Vein endothelial cell (primary cell): ENCODE data around the gene ALPP. TPM values are rescaled to one million over a fixed set of nuclear protein-coding genes. Genes with fewer than 3 reads are reported as not detected.

Experiments
- small RNA-seq: library from RNA; depleted of rRNA; stranded (forward); fragments of <200 nt; gene quantifications from one replicate; pipeline ENCODE3, GENCODE V24; 2012
- total RNA-seq: library from RNA; depleted of rRNA; stranded (reverse); fragments of >200 nt; gene quantifications from 2 replicates; pipeline ENCODE4 v1.2.3, GENCODE V29; 2012

The ALPP gene
- not detected in 2 replicates for total RNA-seq

GRCh38 chr2:232378735-232379151, at the start of gene ALPP:
ALPP (plus strand) TSS chr2:232378751; CDS start chr2:232378803, 52 bp downstream.

GRCh38 chr2:232406556-232407310, 28.2 kb downstream of the ALPP start, which contains the start of gene ALPG:
ALPG (plus strand) TSS chr2:232406844; CDS start chr2:232406895, 51 bp downstream.

Small RNA genes lying within 50 kb of the gene (small RNA-seq; reads per million reads assigned to genes)
- gene AC068134.3, result not detected
- gene AC068134.4, result not detected

Other genes with a start within 250 kb of the ALPP start
- not detected in 2 replicates for gene ALPG, start 28.1 kb downstream of the ALPP start, total RNA-seq
- gene ALPI, start 77.4 kb downstream of the ALPP start, total RNA-seq, result not detected in 2 replicates
- gene ECEL1, start 109.1 kb downstream of the ALPP start, total RNA-seq, result not detected in 2 replicates
- not detected in 2 replicates for gene PRSS56, start 141.6 kb downstream of the ALPP start, total RNA-seq
- gene CHRND, start 147.4 kb downstream of the ALPP start, total RNA-seq, result not detected in 2 replicates
- gene CHRNG, start 160.9 kb downstream of the ALPP start, total RNA-seq, result not detected in 2 replicates
- gene TIGD1, start 171.8 kb downstream of the ALPP start, total RNA-seq, result 4.6 and 6.0 TPM in 2 replicates
- gene EIF4E2, start 171.9 kb downstream of the ALPP start, total RNA-seq, result 97.3 and 100 TPM in 2 replicates